GM20431 (cell line): ENCODE results near the gene MTRF1.

Experiments
- in situ Hi-C: fragments of 300-500 bp; cut with MseI, MboI; formaldehyde crosslinking; loops from one replicate; pipeline ENCODE4 v1.15.0; 2020; ENCODE audit warnings: low sequenced_read_pairs; ENCODE audit not compliant: unreplicated experiment

The MTRF1 gene

GRCh38 chr13:41263261-41263971 is at the start of gene MTRF1:
TSS of gene MTRF1 (minus strand) at chr13:41263576. CDS start at chr13:41260907, 2,669 bp downstream.
- in situ Hi-C loops, result no loop called here

- in situ Hi-C loops, result no loop called here
Measured at GRCh38 chr13:41313117-41313516, 49.7 kb upstream of the MTRF1 start.

- in situ Hi-C loops, result no loop called here
Measured at GRCh38 chr13:41312176-41312500, 48.8 kb upstream of the MTRF1 start.

GRCh38 chr13:41311406-41312175 is 48.2 kb upstream of the MTRF1 start:
- in situ Hi-C loops, result no loop called here

- in situ Hi-C loops, result no loop called here
Measured at GRCh38 chr13:41310963-41311405, 47.6 kb upstream of the MTRF1 start, which contains the start of gene NAA16. TSS of gene NAA16 (plus strand) at chr13:41311267. CDS start at chr13:41311529, 262 bp downstream.

GRCh38 chr13:41307884-41308640 is 44.7 kb upstream of the MTRF1 start:
- in situ Hi-C loops, result no loop called here

- in situ Hi-C loops, result no loop called here
Measured at GRCh38 chr13:41306271-41307145, 43.1 kb upstream of the MTRF1 start.

GRCh38 chr13:41304551-41304950 is 41.2 kb upstream of the MTRF1 start:
- in situ Hi-C loops, result no loop called here

- in situ Hi-C loops, result no loop called here
Measured at GRCh38 chr13:41302743-41303142, 39.4 kb upstream of the MTRF1 start.

GRCh38 chr13:41299316-41300094 is 36.1 kb upstream of the MTRF1 start:
- in situ Hi-C loops, result no loop called here

GRCh38 chr13:41296879-41297646 is 33.7 kb upstream of the MTRF1 start:
- in situ Hi-C loops, result no loop called here

GRCh38 chr13:41295973-41296372 is 32.6 kb upstream of the MTRF1 start:
- in situ Hi-C loops, result no loop called here

GRCh38 chr13:41294914-41295313 is 31.5 kb upstream of the MTRF1 start:
- in situ Hi-C loops, result no loop called here

- in situ Hi-C loops, result no loop called here
Measured at GRCh38 chr13:41293272-41293671, 29.9 kb upstream of the MTRF1 start.

GRCh38 chr13:41291246-41291645 is 27.9 kb upstream of the MTRF1 start:
- in situ Hi-C loops, result no loop called here

- in situ Hi-C loops, result no loop called here
Measured at GRCh38 chr13:41289463-41289881, 26.1 kb upstream of the MTRF1 start.

- in situ Hi-C loops, result no loop called here
Measured at GRCh38 chr13:41286370-41286769, 23.0 kb upstream of the MTRF1 start.

GRCh38 chr13:41284512-41285288 is 21.3 kb upstream of the MTRF1 start:
- in situ Hi-C loops, result no loop called here
